Measurements from ENCODE around the gene IPO13.
A peak's percentile ranks its signal among the peaks of the same experiment; 100 is the strongest.

Gene IPO13

GRCh38 chr1:43951021-43951985 lies 4.6 kb downstream of the IPO13 start:
- DNase-seq, result no peak

GRCh38 chr1:43952731-43953346 lies 6.1 kb downstream of the IPO13 start:
- DNase-seq, result no peak

- DNase-seq, result no peak
Measured at GRCh38 chr1:43953361-43953760, 6.6 kb downstream of the IPO13 start.

- DNase-seq, result no peak
Measured at GRCh38 chr1:43954036-43954435, 7.3 kb downstream of the IPO13 start.

GRCh38 chr1:43956234-43956633 lies 9.5 kb downstream of the IPO13 start:
- DNase-seq, result no peak

GRCh38 chr1:43957407-43958040 lies 10.8 kb downstream of the IPO13 start:
- DNase-seq, result no peak

- no peak for DNase-seq
Measured at GRCh38 chr1:43958351-43959255, 11.9 kb downstream of the IPO13 start.

- DNase-seq, result no peak
Measured at GRCh38 chr1:43960798-43961197, 14.0 kb downstream of the IPO13 start.

GRCh38 chr1:43961692-43962091 lies 14.9 kb downstream of the IPO13 start:
- no peak for DNase-seq

- no peak for DNase-seq
Measured at GRCh38 chr1:43962324-43962723, 15.6 kb downstream of the IPO13 start.

GRCh38 chr1:43963006-43963405 lies 16.3 kb downstream of the IPO13 start:
- DNase-seq, result no peak

- no peak for DNase-seq
Measured at GRCh38 chr1:43963890-43964289, 17.1 kb downstream of the IPO13 start.

GRCh38 chr1:43965316-43965715 lies 18.6 kb downstream of the IPO13 start:
- DNase-seq, result no peak

GRCh38 chr1:43968348-43968948 lies 21.7 kb downstream of the IPO13 start:
- DNase-seq, result no peak

- DNase-seq, result no peak
Measured at GRCh38 chr1:43969416-43969745, 22.6 kb downstream of the IPO13 start.

- peak; percentile 90 for DNase-seq
Measured at GRCh38 chr1:43969746-43970466, 23.2 kb downstream of the IPO13 start, which contains the start of gene DPH2. Gene DPH2, plus strand, starts transcription at chr1:43970010. Its CDS starts 166 bp downstream, at chr1:43970176.

GRCh38 chr1:43970502-43970901 lies 23.8 kb downstream of the IPO13 start:
- no peak for DNase-seq

GRCh38 chr1:43970911-43971310 lies 24.2 kb downstream of the IPO13 start:
- no peak for DNase-seq

GRCh38 chr1:43971336-43971980 lies 24.7 kb downstream of the IPO13 start:
- no peak for DNase-seq

- no peak for DNase-seq
Measured at GRCh38 chr1:43973981-43974442, 27.3 kb downstream of the IPO13 start.

Data from activated T-cell treated with anti-CD3 and anti-CD28 coated beads, Interleukin-2, amount 50 U/mL, for 1 hour (primary cell).